GM13976 (cell line): ENCODE data around the gene KPTN.

Experiments used
- DNase-seq: peaks from one replicate; pipeline ENCODE4 v3.0.0; 2012; ENCODE audit warnings: low spot score
- CTCF ChIP-seq: IDR thresholded peaks from 2 replicates; pipeline ENCODE4 v1.5.1; 2012; ENCODE audit warnings: borderline replicate concordance, mild to moderate bottlenecking; ENCODE audit not compliant: insufficient read depth; ENCODE audit errors: extremely low read depth, missing control alignments, control extremely low read depth
- in situ Hi-C: fragments of 300-500 bp; cut with MboI; formaldehyde crosslinking; loops from one replicate; pipeline ENCODE4 v1.12.0; 2022; ENCODE audit warnings: low sequenced_read_pairs, mixed read lengths, inconsistent platforms; ENCODE audit not compliant: unreplicated experiment

The KPTN gene

GRCh38 chr19:47479701-47480503 lies 4.1 kb downstream of the KPTN start:
- TF ChIP-seq CTCF, result no peak
- DNase-seq, result no peak
- in situ Hi-C loops, result no loop called here

- in situ Hi-C loops, result no loop called here
- no peak for TF ChIP-seq CTCF
- DNase-seq, result no peak
Measured at GRCh38 chr19:47476438-47476972, 7.5 kb downstream of the KPTN start.

- no peak for TF ChIP-seq CTCF
- in situ Hi-C loops, result no loop called here
- no peak for DNase-seq
Measured at GRCh38 chr19:47475465-47475864, 8.6 kb downstream of the KPTN start.

- TF ChIP-seq CTCF, result no peak
- in situ Hi-C loops, result no loop called here
Measured at GRCh38 chr19:47473336-47473735, 10.7 kb downstream of the KPTN start.

GRCh38 chr19:47471733-47472457 lies 12.1 kb downstream of the KPTN start, which contains the start of gene SLC8A2:
Gene SLC8A2, minus strand, starts transcription at chr19:47471893. Its CDS starts 5,490 bp downstream, at chr19:47466403.
- peak; percentile 83 for DNase-seq
- TF ChIP-seq CTCF, result no peak
- in situ Hi-C loops, result no loop called here

More at GRCh38 chr19:47473336-47473735, 10.7 kb downstream of the KPTN start:
- no peak for DNase-seq

- no peak for DNase-seq
- in situ Hi-C loops, result no loop called here
- TF ChIP-seq CTCF, result no peak
Measured at GRCh38 chr19:47471381-47471732, 12.7 kb downstream of the KPTN start.
